Neural cell (in vitro differentiated cells): Measurements from ENCODE around the gene LPP.

Experiments used
- CTCF ChIP-seq: fragments of 450-650 bp; IDR thresholded peaks from 2 replicates; pipeline ENCODE4 v1.5.1; 2014; ENCODE audit warnings: antibody characterized with exemption, mild to moderate bottlenecking, moderate library complexity; ENCODE audit not compliant: poor library complexity, severe bottlenecking
- EP300 ChIP-seq: fragments of 450-650 bp; conservative IDR thresholded peaks from 2 replicates; pipeline ENCODE4 v1.6.1; 2014; ENCODE audit warnings: antibody characterized with exemption, mild to moderate bottlenecking, moderate library complexity; ENCODE audit not compliant: poor library complexity, severe bottlenecking
- EZH2 ChIP-seq: fragments of 200-600, 300-800 bp; shearing (Covaris generic), sonication (generic); IDR thresholded peaks from 2 replicates; pipeline ENCODE4 v1.6.1; 2014; ENCODE audit warnings: antibody characterized with exemption, low read length, borderline replicate concordance, mild to moderate bottlenecking; ENCODE audit not compliant: insufficient read depth, poor library complexity, severe bottlenecking
- MXI1 ChIP-seq: fragments of 450-650 bp; conservative IDR thresholded peaks from 2 replicates; pipeline ENCODE4 v1.6.1; 2014; ENCODE audit warnings: antibody characterized with exemption, mild to moderate bottlenecking; ENCODE audit not compliant: poor library complexity, severe bottlenecking
- POLR2AphosphoS5 ChIP-seq: IDR thresholded peaks from 2 replicates; pipeline ENCODE4 v1.6.1; 2012
- RAD21 ChIP-seq: fragments of 450-650 bp; conservative IDR thresholded peaks from 2 replicates; pipeline ENCODE4 v1.6.1; 2014; ENCODE audit warnings: antibody characterized with exemption, mild to moderate bottlenecking, moderate library complexity
- REST ChIP-seq: IDR thresholded peaks from 2 replicates; pipeline ENCODE4 v1.6.1; 2012; ENCODE audit warnings: borderline replicate concordance
- SMC3 ChIP-seq: fragments of 450-650 bp; conservative IDR thresholded peaks from 2 replicates; pipeline ENCODE4 v1.6.1; 2014; ENCODE audit warnings: antibody characterized with exemption, mild to moderate bottlenecking, moderate library complexity; ENCODE audit not compliant: poor library complexity
- TAF1 ChIP-seq: IDR thresholded peaks from 2 replicates; pipeline ENCODE4 v1.6.1; 2012; ENCODE audit warnings: low read depth

DNA sequence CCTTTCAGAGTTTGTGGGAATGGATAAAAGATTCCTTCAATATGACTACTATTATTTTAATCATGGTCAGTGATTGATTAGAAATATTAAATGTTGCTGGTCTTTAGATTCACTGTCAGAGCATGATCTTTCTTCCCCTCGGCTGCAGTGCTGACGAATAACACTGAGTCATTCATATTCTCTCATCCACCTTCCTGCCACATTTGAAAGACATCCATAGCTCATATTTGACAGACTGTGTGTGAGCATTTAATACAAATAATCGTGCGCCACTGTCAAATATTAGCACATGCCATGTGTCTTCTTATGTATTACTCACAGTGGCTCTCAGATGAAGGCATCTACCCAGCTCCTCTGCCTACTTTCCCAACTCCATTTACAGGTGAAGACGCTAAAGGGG lies 541.3 kb downstream of the LPP start:
- TF ChIP-seq CTCF: no peak
- no peak for TF ChIP-seq EZH2
- peak; percentile 96 for TF ChIP-seq EP300
- no peak for TF ChIP-seq REST
- peak; percentile 78 for TF ChIP-seq POLR2AphosphoS5
- TF ChIP-seq RAD21: no peak
- no peak for TF ChIP-seq SMC3
- no peak for TF ChIP-seq MXI1
- no peak for TF ChIP-seq TAF1
